GM12892 (cell line): ENCODE data around the gene OR10J1. TPM values are rescaled to one million over a fixed set of nuclear protein-coding genes. Genes with fewer than 3 reads are reported as not detected.

Experiments
- DNase-seq: peaks from one replicate; pipeline ENCODE4 v3.0.0; 2011; ENCODE audit not compliant: insufficient read length
- FAIRE-seq: peaks from 2 replicates; lab custom pipeline; 2011; peaks lifted over from hg19 to GRCh38; lab: Jason Lieb, UNC
- POLR2A ChIP-seq: IDR thresholded peaks from 2 replicates; pipeline ENCODE4 v1.6.1; 2011; ENCODE audit warnings: low read depth, low read length, control low read depth
- POLR2AphosphoS5 ChIP-seq: IDR thresholded peaks from 2 replicates; pipeline ENCODE4 v1.6.1; 2011; ENCODE audit warnings: low read depth, low read length, control low read depth
- TAF1 ChIP-seq: IDR thresholded peaks from 2 replicates; pipeline ENCODE4 v1.6.1; 2011; ENCODE audit warnings: low read depth, mild to moderate bottlenecking, control low read depth, low read length, borderline replicate concordance
- polyA plus RNA-seq: library from polyadenylated mRNA; unstranded; fragments of >200 nt; gene quantifications from one replicate; pipeline ENCODE4 v1.2.1, GENCODE V29; 2012; ENCODE audit warnings: missing spikeins, inconsistent platforms; ENCODE audit not compliant: missing spikeins

Gene OR10J1, protein sequence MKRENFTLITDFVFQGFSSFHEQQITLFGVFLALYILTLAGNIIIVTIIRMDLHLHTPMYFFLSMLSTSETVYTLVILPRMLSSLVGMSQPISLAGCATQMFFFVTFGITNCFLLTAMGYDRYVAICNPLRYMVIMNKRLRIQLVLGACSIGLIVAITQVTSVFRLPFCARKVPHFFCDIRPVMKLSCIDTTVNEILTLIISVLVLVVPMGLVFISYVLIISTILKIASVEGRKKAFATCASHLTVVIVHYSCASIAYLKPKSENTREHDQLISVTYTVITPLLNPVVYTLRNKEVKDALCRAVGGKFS
- polyA plus RNA-seq = not detected

DNA sequence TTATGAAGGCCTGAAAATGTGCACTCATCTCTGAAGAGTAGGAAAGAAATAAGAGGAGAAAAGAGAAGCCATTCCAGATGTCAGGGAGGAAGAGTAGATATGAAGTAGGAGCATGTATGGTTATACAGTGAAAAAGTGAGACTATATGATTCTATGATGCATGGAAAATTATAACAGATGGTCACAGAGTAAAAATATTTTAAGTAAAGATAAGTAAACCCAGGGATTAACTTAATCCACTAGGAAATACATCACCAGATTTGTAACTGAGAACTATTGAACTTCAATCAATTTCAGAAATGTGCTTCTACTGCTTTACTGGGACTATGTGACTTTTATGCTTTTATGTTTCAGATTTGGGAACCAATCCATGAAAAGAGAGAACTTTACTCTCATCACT, at the start of gene OR10J1:
TSS of gene OR10J1 (plus strand) at position 301 of the 400 bp plus-strand sequence. CDS start at position 371, 70 bp downstream.
- FAIRE-seq (no peak), DNase-seq (no peak)

DNA sequence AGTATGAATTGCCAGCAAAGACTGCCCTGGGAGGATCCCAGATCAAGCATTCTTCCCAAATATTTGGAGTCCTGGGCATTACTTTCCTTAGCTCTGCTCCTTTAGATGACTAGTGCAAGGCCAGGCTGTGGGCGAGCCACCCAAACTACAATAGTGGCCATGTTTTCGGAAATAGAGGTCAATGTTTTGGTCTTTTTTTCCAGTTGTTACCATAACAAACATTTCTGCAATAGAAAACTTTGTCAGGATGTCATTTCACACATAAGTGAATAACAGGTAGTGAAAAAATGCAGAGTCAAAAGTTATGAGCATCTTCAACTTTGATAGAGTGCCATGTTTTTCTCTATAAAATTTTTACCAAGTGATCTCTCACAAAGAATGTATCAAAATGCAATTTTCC, 32.7 kb upstream of the OR10J1 start:
- FAIRE-seq (no peak), DNase-seq (no peak)
- no peak for TF ChIP-seq TAF1
- no peak for TF ChIP-seq POLR2AphosphoS5
- no peak for TF ChIP-seq POLR2A

More for the DNA sequence above, at the start of gene OR10J1:
- no peak for TF ChIP-seq POLR2A
- no peak for TF ChIP-seq POLR2AphosphoS5
- TF ChIP-seq TAF1 = no peak

DNA sequence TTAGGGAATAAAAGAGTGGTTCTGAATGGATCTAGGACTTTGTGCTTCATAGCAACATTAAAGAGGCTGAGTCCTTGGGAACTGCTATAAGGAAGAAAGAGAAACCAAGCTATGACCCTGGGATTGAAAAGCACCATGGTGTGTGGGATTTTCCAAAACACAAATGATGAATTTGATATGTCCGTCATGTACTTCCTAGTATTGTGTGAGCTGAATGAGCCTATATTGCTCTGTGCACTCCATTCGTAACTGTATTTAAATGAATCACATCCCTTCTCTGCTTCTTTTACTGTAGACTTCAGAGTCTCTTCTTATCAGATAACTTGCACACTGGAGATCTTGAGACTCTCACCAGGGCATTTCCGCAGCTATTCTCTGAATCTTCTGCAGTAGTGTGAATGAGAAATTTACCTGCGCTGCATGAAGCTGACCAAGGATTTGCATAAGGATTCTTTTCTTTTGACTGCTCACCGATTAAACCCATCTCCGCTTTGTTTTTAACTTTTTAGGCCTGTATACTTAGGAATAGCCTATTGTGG, 30.6 kb upstream of the OR10J1 start:
- DNase-seq = no peak
- FAIRE-seq = no peak
- no peak for TF ChIP-seq POLR2A
- no peak for TF ChIP-seq TAF1
- no peak for TF ChIP-seq POLR2AphosphoS5

DNA sequence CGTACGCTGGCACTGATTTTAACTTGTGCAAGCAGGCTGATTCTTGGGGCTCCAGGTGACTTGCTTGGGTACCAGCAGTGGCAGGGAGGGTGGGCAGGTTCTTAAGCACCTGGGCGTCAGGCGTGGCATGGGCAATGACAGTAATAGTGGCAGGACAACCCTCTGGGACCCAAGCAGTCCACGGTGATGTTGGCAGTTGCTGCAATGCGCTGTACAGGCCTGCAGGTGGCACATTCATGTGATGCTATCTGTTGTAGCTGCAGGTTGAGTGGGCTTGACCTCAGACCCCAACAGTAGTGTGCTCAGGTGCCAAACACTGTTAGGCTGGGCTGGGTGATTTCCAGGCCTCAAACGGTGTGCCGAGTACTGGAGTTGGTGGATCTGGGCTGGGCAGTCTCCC, 17.7 kb upstream of the OR10J1 start:
- DNase-seq = no peak
- TF ChIP-seq POLR2AphosphoS5 (no peak), POLR2A (no peak), TAF1 (no peak)

DNA sequence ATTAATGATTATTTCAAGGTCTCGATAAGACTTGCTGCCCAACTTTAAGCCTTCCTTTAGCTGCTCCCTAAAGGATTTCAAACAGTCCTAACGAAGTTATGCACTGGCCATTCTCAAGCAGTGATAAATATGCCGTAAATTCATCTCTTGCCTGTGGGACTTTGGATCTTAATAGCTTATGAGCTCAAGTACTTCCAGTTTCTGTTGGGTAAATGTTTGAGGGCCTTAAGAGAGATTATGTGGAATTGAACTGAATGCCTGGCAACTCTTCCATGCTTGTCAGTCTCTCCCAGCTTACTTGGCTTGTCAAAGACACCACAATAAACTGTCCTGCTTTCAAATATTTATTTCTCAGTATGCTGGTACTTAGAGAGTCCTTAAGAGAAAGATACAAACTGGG, 11.0 kb upstream of the OR10J1 start:
- no peak for FAIRE-seq
- TF ChIP-seq POLR2AphosphoS5 (no peak), POLR2A (no peak), TAF1 (no peak)
- no peak for DNase-seq

More for the DNA sequence above, 17.7 kb upstream of the OR10J1 start:
- FAIRE-seq = no peak

DNA sequence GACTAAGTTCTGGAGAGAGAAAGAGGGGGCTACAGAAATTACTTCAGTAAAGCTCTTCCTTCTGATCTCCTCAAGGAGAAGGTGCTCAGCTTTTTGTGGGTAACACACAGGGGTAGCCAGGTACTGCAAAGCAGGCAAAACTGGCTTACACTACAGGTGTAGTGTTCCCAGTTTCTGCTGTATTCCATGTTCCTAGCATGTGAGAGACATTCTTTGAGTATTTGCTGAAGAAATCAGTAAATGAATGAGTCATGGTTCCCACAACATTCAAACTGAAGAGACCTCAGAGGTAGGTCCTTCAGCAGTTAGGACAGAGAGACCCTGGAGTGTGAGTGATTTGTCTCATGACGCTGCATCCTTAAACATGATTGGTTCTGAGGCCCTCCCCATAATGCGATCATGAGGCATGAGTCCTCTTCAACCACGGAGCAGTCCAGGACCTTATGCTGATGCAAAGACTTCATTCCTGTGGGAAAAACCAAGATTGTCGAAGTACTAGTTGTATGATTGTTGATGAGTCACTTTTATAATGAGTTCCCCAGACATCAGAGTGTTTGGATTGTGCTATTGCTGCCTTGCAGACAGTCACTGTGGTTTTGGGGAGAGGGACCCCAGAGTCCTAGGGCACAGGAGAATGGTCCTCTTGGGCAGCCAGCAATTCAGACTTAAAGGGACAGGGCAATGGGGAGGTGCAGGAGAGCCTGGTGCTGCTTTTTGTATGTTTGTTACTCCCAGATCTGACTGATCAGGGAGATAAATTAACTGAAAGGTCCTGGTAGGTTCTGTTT, 10.3 kb upstream of the OR10J1 start:
- TF ChIP-seq POLR2A (no peak), TAF1 (no peak), POLR2AphosphoS5 (no peak)
- no peak for DNase-seq
- no peak for FAIRE-seq

DNA sequence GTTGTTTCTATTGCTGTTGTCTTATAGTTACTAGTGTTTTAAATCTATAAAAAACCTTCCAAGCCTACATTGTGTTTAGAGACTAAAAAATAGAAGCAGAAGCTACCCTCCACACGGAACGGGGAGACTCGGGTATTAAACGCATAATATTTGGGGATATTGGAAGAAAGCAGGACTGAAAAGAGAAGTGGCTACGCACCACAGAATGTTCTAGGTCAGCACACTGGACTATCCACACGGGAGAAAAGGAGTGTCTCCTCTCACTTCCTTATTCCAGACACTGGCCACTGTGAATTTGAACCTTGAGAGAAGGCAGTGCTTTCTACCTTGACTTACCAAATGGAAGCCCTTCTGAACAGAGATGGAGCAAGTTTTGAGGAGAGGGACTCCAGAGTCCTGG, 8.5 kb upstream of the OR10J1 start:
- DNase-seq (no peak), FAIRE-seq (no peak)
- TF ChIP-seq TAF1 (no peak), POLR2AphosphoS5 (no peak), POLR2A (no peak)

DNA sequence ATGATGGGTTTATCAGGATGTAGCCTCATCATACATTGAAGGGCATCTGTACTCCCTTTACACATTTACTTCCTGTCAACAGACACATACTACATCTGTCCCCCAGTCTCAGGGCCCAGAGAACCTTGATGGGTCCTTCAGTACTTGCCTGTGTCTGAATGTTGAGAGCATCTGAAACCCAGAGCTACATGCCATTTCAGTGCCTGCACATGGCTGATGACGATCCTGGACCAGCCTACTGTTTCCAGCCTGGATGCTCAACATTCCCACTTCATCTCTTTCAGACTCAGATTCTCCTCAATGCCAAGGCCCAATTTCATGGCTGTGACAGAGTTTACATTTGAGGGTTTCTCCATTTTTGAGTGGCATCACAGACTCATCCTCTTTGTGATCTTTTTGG, 7.6 kb upstream of the OR10J1 start, which contains the start of gene OR10J4:
TSS of gene OR10J4 (plus strand) at position 301 of the 400 bp plus-strand sequence.
- no peak for TF ChIP-seq POLR2AphosphoS5
- TF ChIP-seq TAF1 = no peak
- no peak for TF ChIP-seq POLR2A
- no peak for FAIRE-seq
- DNase-seq = no peak

DNA sequence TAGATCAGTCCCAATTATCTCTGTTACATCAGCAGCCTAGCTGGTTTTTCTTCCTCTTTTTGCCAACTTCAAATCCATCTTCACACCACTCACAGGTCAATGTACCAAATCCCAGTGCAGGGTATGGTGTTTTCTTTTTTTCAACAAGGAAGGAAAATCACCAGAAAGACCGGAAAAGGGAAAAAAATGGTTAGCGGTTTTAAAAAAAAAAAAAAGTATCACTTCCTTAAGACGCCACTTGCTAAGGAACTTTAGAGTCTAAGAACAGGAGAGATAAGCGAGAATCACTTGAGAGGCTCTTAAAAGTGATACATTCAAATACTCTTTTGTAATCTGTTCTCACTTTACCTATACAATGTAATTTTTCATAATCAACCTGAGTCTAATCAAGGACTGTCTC, 3.1 kb upstream of the OR10J1 start:
- FAIRE-seq = no peak
- TF ChIP-seq POLR2A (no peak), TAF1 (no peak), POLR2AphosphoS5 (no peak)
- DNase-seq = no peak

DNA sequence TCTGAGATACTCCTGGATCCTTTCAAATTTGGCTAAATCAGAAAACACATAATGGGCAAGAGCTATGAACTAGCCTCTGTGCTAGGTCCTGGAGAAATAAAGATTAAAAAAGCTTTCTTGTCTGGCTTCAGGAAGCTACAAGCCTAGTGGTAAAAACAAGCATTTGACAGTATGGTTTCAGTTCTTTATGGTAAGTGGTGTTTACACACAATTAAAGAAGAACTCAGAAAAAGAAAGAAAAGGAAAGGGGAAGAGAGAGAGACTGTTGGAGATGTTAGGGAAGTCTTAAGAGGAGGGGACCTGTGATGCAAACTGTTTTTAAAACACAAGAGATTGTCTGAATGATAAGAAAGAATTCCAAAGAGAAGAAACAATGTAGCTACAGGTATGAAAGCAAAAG, 1.8 kb downstream of the OR10J1 start:
- FAIRE-seq (no peak), DNase-seq (no peak)
- TF ChIP-seq POLR2A (no peak), TAF1 (no peak), POLR2AphosphoS5 (no peak)

DNA sequence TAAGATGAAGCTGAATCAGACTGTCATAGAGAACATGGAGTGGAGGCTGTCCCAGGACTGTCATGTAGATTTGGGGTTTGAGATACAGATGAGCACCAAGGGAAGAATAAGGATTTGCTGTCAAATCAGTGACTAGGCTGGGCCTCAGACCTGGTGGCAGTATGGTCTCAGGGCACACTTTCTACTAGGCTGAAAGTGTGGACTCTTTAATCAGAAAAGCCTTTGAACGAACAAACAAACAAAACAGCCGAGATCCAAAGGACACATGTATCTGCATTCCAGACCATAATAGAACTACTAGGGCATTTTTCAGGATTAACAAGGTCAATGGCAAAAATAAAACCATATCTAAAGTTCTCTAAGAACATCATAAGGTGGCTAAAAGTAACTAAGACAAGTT, 2.9 kb downstream of the OR10J1 start:
- no peak for TF ChIP-seq POLR2A
- no peak for TF ChIP-seq POLR2AphosphoS5
- no peak for TF ChIP-seq TAF1
- FAIRE-seq = no peak
- DNase-seq = no peak
